Left ventricle myocardium inferior (tissue), 1 donor: ENCODE data around the gene REEP1. TPM values are rescaled to one million over a fixed set of nuclear protein-coding genes. Genes with fewer than 3 reads are reported as not detected.

Source experiments
- DNase-seq: peaks from one replicate; pipeline ENCODE4 v3.0.0-alpha.2; 2020
- H3K27ac ChIP-seq: fragments of 200-600 bp; replicated peaks from 2 replicates; pipeline ENCODE4 v1.8.0; 2021
- H3K27me3 ChIP-seq: fragments of 200-600 bp; 2 replicates; pipeline ENCODE4 v1.8.0; 2021; ENCODE audit warnings: low read depth
- H3K36me3 ChIP-seq: fragments of 200-600 bp; 2 replicates; pipeline ENCODE4 v1.8.0; 2021
- H3K4me1 ChIP-seq: fragments of 200-600 bp; 2 replicates; pipeline ENCODE4 v1.8.0; 2021
- H3K4me3 ChIP-seq: fragments of 200-600 bp; 2 replicates; pipeline ENCODE4 v1.8.0; 2021; ENCODE audit warnings: mild to moderate bottlenecking, moderate library complexity
- H3K9me3 ChIP-seq: fragments of 200-600 bp; replicated peaks from 2 replicates; pipeline ENCODE4 v1.8.0; 2021
- intact Hi-C: fragments of 100-400 bp; cut with micrococcal nuclease; formaldehyde crosslinking; loops from one replicate; pipeline ENCODE4 v1.11.0; 2022
- total RNA-seq: library from RNA; stranded (reverse); fragmentation: NEBNext Ultra II Directional; extraction: Animal tissue kit (Norgen Biotek cat#: 25700); gene quantifications from one replicate; pipeline ENCODE4 v1.2.1, GENCODE V29; 2021
- TF ChIP-seq, protein P1 (sequence below): fragments of 200-600 bp; IDR thresholded peaks from 2 replicates; pipeline ENCODE4 v1.8.0; 2021; ENCODE audit warnings: antibody characterized with exemption, mild to moderate bottlenecking, borderline replicate concordance
- donor health status: DM: no; HTN: yes; CAD: no; lungs with severe emphysema.

Gene REEP1
- total RNA-seq, 1 donor from 2014 or later: 30.2 TPM

GRCh38 chr2:86176597-86176996 lies 160.8 kb downstream of the REEP1 start:
- TF ChIP-seq, protein P1, sequence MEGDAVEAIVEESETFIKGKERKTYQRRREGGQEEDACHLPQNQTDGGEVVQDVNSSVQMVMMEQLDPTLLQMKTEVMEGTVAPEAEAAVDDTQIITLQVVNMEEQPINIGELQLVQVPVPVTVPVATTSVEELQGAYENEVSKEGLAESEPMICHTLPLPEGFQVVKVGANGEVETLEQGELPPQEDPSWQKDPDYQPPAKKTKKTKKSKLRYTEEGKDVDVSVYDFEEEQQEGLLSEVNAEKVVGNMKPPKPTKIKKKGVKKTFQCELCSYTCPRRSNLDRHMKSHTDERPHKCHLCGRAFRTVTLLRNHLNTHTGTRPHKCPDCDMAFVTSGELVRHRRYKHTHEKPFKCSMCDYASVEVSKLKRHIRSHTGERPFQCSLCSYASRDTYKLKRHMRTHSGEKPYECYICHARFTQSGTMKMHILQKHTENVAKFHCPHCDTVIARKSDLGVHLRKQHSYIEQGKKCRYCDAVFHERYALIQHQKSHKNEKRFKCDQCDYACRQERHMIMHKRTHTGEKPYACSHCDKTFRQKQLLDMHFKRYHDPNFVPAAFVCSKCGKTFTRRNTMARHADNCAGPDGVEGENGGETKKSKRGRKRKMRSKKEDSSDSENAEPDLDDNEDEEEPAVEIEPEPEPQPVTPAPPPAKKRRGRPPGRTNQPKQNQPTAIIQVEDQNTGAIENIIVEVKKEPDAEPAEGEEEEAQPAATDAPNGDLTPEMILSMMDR: no peak
- intact Hi-C loops: no loop called here
- peaks cover 38% of the 10 kb centered on the region for H3K4me1 ChIP-seq
- H3K36me3 ChIP-seq: peaks cover 58% of the 10 kb centered on the region
- H3K27me3 ChIP-seq: no peaks in the 10 kb centered on the region
- no peaks in the 10 kb centered on the region for H3K9me3 ChIP-seq
- peak overlapping the region; percentile 0 for H3K27ac ChIP-seq
- DNase-seq: no peak
- no peak overlapping the region for H3K4me3 ChIP-seq

GRCh38 chr2:86175828-86176227 lies 161.6 kb downstream of the REEP1 start:
- TF ChIP-seq, protein P1: no peak
- Histone ChIP-seq H3K27ac (peak overlapping the region; percentile 0), H3K9me3 (no peaks in the 10 kb centered on the region), H3K4me1 (peaks cover 30% of the 10 kb centered on the region), H3K4me3 (no peak overlapping the region), H3K36me3 (peaks cover 62% of the 10 kb centered on the region), H3K27me3 (no peaks in the 10 kb centered on the region)
- DNase-seq: no peak
- intact Hi-C loops: no loop called here

- H3K4me1 ChIP-seq: peaks cover 30% of the 10 kb centered on the region
- intact Hi-C loops: no loop called here
- no peaks in the 10 kb centered on the region for H3K27me3 ChIP-seq
- peaks cover 65% of the 10 kb centered on the region for H3K36me3 ChIP-seq
- no peaks in the 10 kb centered on the region for H3K9me3 ChIP-seq
- DNase-seq: no peak
- TF ChIP-seq, protein P1: no peak
- H3K4me3 ChIP-seq: no peak overlapping the region
- H3K27ac ChIP-seq: no peak overlapping the region
Observed at GRCh38 chr2:86174445-86174844, 163.0 kb downstream of the REEP1 start.

DNA sequence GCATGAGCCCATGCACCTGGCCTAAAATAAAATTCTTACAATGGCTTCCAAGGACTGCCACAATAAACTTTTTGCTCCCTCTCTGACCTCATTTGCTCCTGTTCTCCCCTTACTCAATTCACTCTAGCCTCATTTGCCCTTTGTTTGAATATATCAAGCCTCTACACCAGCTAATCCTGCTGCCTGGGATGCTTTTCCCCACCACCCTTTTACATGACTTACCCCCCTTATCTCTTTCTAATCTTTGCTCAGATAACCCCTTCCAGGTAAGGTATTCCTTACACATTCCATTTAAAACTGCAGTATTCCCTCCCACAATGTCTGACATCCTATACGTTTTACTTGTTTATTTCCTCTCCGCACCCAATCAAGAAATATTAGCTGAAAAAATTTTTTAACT lies 164.8 kb downstream of the REEP1 start:
- intact Hi-C loops: no loop called here
- H3K27me3 ChIP-seq: no peaks in the 10 kb centered on the region

DNA sequence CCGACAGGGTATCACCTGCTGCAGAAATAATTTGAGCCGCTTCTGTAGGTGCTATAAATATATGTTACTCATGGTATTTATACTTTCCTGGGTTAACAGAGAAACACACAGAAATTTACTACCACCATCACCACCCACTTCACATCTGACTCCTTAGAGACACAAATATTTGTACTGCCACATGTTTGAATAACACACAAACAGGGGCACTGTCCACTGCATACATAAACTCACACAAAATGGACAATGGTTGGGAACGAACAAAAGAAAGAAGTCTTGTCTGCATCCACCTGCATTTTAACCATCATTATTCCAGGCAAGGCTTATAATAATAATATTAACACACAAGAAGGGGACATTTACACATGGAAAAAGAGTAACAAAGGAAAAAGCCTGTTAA lies 166.1 kb downstream of the REEP1 start:
- H3K27me3 ChIP-seq: no peaks in the 10 kb centered on the region
- H3K4me1 ChIP-seq: peaks cover 24% of the 10 kb centered on the region
- no peaks in the 10 kb centered on the region for H3K9me3 ChIP-seq
- TF ChIP-seq, protein P1: no peak
- no peak overlapping the region for H3K4me3 ChIP-seq
- no peak for DNase-seq
- no peak overlapping the region for H3K27ac ChIP-seq
- intact Hi-C loops: no loop called here
- peaks cover 65% of the 10 kb centered on the region for H3K36me3 ChIP-seq

More for the DNA sequence above, 164.8 kb downstream of the REEP1 start:
- Histone ChIP-seq H3K9me3 (no peaks in the 10 kb centered on the region), H3K4me3 (no peak overlapping the region), H3K36me3 (peaks cover 63% of the 10 kb centered on the region), H3K4me1 (peaks cover 30% of the 10 kb centered on the region), H3K27ac (no peak overlapping the region)
- no peak for DNase-seq
- TF ChIP-seq, protein P1: no peak

GRCh38 chr2:86170449-86170848 lies 167.0 kb downstream of the REEP1 start:
- Histone ChIP-seq H3K4me1 (peaks cover 16% of the 10 kb centered on the region), H3K27me3 (no peaks in the 10 kb centered on the region), H3K36me3 (peaks cover 73% of the 10 kb centered on the region), H3K9me3 (no peaks in the 10 kb centered on the region), H3K27ac (no peak overlapping the region), H3K4me3 (no peak overlapping the region)
- DNase-seq: no peak
- TF ChIP-seq, protein P1: no peak
- intact Hi-C loops: no loop called here
